DLD1 (cell line): ENCODE data around the gene MBLAC1.
"Not testable (repeated sequence)": the region's sequence is repeated elsewhere in the genome, so short reads cannot be mapped to it uniquely, and the experiment has no call there.

Experiments
- in situ Hi-C: cut with HindIII; loops from 2 replicates; pipeline ENCODE4 v1.10.0; 2017; ENCODE audit warnings: low sequenced_read_pairs

Gene MBLAC1

GRCh38 chr7:100120733-100121036, 6.1 kb upstream of the MBLAC1 start:
- in situ Hi-C loops: no loop called here

DNA sequence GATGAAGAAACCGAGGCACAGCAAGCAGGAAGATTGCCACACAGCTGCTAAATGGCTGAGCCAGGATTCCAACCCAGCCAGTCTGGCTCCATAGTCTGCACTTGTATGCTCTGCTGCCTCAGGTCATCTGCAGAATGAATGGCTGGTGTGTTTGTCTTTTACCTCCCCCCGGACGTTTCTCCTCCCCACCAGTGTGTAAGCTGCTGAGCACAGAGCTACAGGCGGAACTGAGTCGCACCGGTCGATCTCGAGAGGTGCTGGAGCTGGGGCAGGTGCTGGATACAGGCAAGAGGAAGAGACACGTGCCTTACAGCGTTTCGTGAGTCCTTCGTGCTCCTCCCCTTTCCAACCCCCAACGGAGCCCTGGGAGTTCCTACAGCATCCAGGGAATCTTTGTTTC, 4.7 kb upstream of the MBLAC1 start:
- in situ Hi-C loops: no loop called here

GRCh38 chr7:100122568-100122967, 4.2 kb upstream of the MBLAC1 start:
- in situ Hi-C loops: no loop called here

- in situ Hi-C loops: no loop called here
These were observed 2.2 kb upstream of the MBLAC1 start for GRCh38 chr7:100124301-100125230.

- in situ Hi-C loops: no loop called here
These were observed 382 bp upstream of the MBLAC1 start for GRCh38 chr7:100126239-100126930.

- in situ Hi-C loops: no loop called here
These were observed 1.3 kb downstream of the MBLAC1 start for GRCh38 chr7:100127866-100128636.

GRCh38 chr7:100128637-100128963, 1.8 kb downstream of the MBLAC1 start:
- in situ Hi-C loops: no loop called here

GRCh38 chr7:100130220-100130607, 3.4 kb downstream of the MBLAC1 start:
- in situ Hi-C loops: not testable (repeated sequence)

- in situ Hi-C loops: no loop called here
These were observed 4.1 kb downstream of the MBLAC1 start for GRCh38 chr7:100130608-100131453.

DNA sequence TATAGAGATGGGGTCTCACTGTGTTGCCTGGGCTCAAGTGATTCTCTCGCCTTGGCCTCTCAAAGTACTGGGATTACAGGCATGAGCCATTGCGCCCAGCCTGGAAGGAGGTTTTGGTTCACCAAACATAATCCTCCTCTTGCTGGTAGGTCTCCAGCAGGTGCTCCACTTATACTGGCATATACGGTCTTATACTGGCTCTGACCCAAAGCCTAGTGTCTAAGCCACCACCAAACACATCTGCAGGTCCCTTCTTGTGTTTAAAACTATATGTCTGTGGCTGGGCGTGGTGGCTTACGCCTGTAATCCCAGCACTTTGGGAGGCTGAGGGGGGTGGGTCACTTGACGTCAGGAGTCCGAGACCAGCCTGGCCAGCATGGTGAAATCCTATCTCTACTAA, 5.4 kb downstream of the MBLAC1 start:
- in situ Hi-C loops: no loop called here

DNA sequence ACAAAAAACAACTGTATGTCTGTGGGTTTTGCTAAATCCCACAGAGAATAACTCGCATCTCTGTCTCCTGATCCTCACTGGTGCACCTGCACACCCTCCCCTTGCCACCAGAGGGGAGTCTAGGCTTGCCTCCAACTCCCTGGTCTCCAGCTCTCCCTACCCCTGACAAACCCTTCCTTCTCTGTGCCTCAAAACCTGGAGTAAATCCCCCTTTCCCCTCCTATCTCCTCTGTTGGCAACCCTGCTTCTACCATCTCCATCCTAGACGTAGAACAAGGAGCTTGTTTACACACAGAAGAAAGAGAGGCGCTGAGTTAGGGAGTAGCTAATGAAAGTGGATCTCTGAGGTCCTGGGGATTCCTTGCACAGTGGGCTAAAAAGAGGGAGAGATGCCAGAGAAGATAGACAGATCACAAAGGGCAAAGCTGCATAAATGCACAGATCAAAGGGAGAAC, 6.0 kb downstream of the MBLAC1 start:
- in situ Hi-C loops: no loop called here

- in situ Hi-C loops: no loop called here
These were observed 11.3 kb downstream of the MBLAC1 start for GRCh38 chr7:100137851-100138760.

- in situ Hi-C loops: no loop called here
These were observed 14.8 kb downstream of the MBLAC1 start for GRCh38 chr7:100141555-100141949.

DNA sequence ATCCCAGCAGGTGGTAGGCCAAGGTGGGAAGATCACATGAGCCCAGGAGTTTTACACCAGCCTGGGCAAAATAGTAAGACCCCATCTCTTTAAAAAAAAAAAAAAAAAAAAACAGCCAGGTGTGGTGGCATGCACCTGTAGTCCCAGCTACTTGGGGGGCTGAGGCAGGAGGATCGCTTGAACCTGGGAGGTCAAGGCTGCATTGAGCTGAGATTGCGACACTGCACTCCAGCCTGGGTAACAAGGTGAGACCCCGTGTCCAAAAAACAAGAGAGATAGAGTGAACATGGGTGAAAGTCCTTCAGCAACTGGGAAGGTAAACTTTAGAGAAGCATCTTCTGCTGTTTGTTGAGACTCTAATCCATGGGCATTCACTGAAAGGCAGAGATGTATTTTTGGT, 15.7 kb downstream of the MBLAC1 start:
- in situ Hi-C loops: no loop called here

- in situ Hi-C loops: not testable (repeated sequence)
These were observed 19.6 kb downstream of the MBLAC1 start for GRCh38 chr7:100146350-100146749.

DNA sequence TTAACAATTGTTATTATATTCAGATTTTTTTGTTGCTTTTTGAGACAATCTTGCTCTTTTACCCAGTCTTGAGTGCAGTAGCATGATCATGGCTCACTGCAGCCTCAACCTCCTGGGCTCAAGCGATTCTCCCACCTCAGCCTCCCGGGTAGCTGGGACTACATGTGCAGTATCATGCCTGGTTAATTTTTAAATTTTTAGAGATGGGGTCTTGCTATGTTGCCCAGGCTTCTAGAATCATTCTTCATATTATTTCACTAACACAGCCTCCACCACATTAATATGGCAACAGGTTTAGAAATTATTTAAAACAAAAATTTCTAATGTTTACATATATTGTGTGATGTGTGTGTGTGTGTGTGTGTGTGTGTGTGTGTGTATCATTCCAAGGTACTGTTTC, 20.5 kb downstream of the MBLAC1 start:
- in situ Hi-C loops: no loop called here

DNA sequence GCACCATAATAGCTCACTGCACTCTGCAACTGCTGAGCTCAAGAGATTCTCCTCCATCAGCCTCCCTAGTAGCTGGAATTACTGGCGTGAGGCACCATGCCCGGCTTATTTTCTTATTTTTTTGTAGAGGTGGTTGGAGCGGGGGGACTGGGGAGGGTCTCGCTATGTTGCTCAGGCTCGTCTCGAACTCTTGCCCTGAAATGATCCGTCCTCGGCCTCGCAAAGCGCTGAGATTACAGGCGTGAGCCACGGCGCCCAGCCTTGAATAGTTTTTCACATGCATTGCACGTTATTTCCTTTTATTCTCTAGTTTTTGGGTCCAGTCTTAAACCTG, 21.4 kb downstream of the MBLAC1 start:
- in situ Hi-C loops: no loop called here

GRCh38 chr7:100148559-100149328, 22.0 kb downstream of the MBLAC1 start, which contains the start of gene LAMTOR4:
TSS of gene LAMTOR4 (plus strand) at chr7:100148918. CDS start at chr7:100148973, 55 bp downstream.
- in situ Hi-C loops: no loop called here

GRCh38 chr7:100152404-100152803, 25.6 kb downstream of the MBLAC1 start:
- in situ Hi-C loops: no loop called here
